T-cell (primary cell): ENCODE data around the gene ENG. TPM values are rescaled to one million over a fixed set of nuclear protein-coding genes. Genes with fewer than 3 reads are reported as not detected.

Experiments used
- ATAC-seq, 4 experiments: fragments of 200-7000 bp in 3 of 4; fragments of 150-1000 bp in 1 of 4; cut with Tn5 transposase; replicated peaks in 1 of 4; 1 replicate in 3 of 4; 2 replicates in 1 of 4; pipeline ENCODE4 v1.10.0; 2021; ENCODE audit warnings: moderate library complexity in 3 of 4, mild to moderate bottlenecking in 2 of 4, moderate number of reproducible peaks in 1 of 4
- CTCF ChIA-PET, 2 donors: fragments of 300-600 bp; sonication (Branson Sonifier 250); formaldehyde crosslinking; loops; one replicate each; lab custom pipeline; 2022; ENCODE audit warnings: antibody characterized with exemption in 2 of 2; lab: Charles Lee
- POLR2A ChIA-PET, 2 donors: fragments of 300-600 bp; sonication (Branson Sonifier 250); formaldehyde crosslinking; loops; one replicate each; lab custom pipeline; 2022; ENCODE audit warnings: antibody characterized with exemption in 2 of 2; lab: Charles Lee
- DNase-seq, 35 experiments: peaks; one replicate each; pipeline versions ENCODE4 v3.0.0 to v3.0.0-alpha.2; 2013 to 2023
- H3K27ac ChIP-seq: one replicate; pipeline ENCODE4 v1.5.1; 2013; ENCODE audit warnings: low read length
- H3K27me3 ChIP-seq, 2 experiments: replicated peaks in 1 of 2; 1 replicate in 1 of 2; 2 replicates in 1 of 2; pipeline versions ENCODE4 v1.6.1 to v1.7.0; 2013; ENCODE audit warnings: low read length in 1 of 2, mixed read lengths in 1 of 2; ENCODE audit not compliant: control insufficient read depth in 2 of 2, insufficient read depth in 2 of 2; ENCODE audit errors: extremely low read depth in 1 of 2
- H3K36me3 ChIP-seq, 2 donors: 1 replicate in 1 of 2; 2 replicates in 1 of 2; pipeline versions ENCODE4 v1.6.1 to v1.7.0; 2013; ENCODE audit warnings: low read length in 1 of 2; ENCODE audit not compliant: control insufficient read depth in 2 of 2, insufficient read depth in 1 of 2; ENCODE audit errors: extremely low read depth in 1 of 2
- H3K4me1 ChIP-seq, 2 experiments: 1 replicate in 1 of 2; 2 replicates in 1 of 2; pipeline versions ENCODE4 v1.6.1 to v1.7.0; 2013; ENCODE audit warnings: low read length in 2 of 2, mixed read lengths in 1 of 2; ENCODE audit not compliant: insufficient read depth in 2 of 2, control insufficient read depth in 1 of 2; ENCODE audit errors: extremely low read depth in 1 of 2
- H3K4me3 ChIP-seq, 2 donors: 1 replicate in 1 of 2; 2 replicates in 1 of 2; pipeline versions ENCODE4 v1.5.1 to v1.7.0; 2013; ENCODE audit warnings: mild to moderate bottlenecking in 2 of 2, low read length in 1 of 2, moderate library complexity in 1 of 2; ENCODE audit not compliant: control insufficient read depth in 1 of 2; ENCODE audit errors: extremely low read depth in 1 of 2
- H3K9me3 ChIP-seq: 2 replicates; pipeline ENCODE4 v1.7.0; 2013
- H3K27ac Mint-ChIP-seq, 2 donors: one replicate each; pipeline ENCODE4 v1.8.0; 2020 to 2021; ENCODE audit warnings: mild to moderate bottlenecking in 2 of 2, mixed read lengths in 2 of 2
- H3K27me3 Mint-ChIP-seq, 2 donors: one replicate each; pipeline ENCODE4 v1.8.0; 2021 to 2022; ENCODE audit warnings: mixed read lengths in 2 of 2
- H3K36me3 Mint-ChIP-seq: one replicate; pipeline ENCODE4 v1.8.0; 2021; ENCODE audit warnings: mixed read lengths
- H3K4me1 Mint-ChIP-seq, 3 donors: one replicate each; pipeline ENCODE4 v1.8.0; 2020 to 2022; ENCODE audit warnings: mixed read lengths in 3 of 3, mild to moderate bottlenecking in 1 of 3
- H3K4me3 Mint-ChIP-seq, 3 donors: one replicate each; pipeline ENCODE4 v1.8.0; 2020 to 2022; ENCODE audit warnings: mild to moderate bottlenecking in 3 of 3, mixed read lengths in 3 of 3, moderate library complexity in 3 of 3
- H3K9me3 Mint-ChIP-seq, 3 donors: one replicate each; pipeline ENCODE4 v1.8.0; 2020 to 2022; ENCODE audit warnings: mixed read lengths in 3 of 3
- WGBS: methylation state at CpG from one replicate; pipeline ENCODE4 v1.1.5; 2013; ENCODE audit warnings: missing lambda C conversion rate; ENCODE audit not compliant: insufficient coverage; 5-methylcytosine and 5-hydroxymethylcytosine counted together
- total RNA-seq, 35 experiments: library from RNA in 6 of 35; stranded (reverse) in 6 of 35; fragments of 120-200 nt in 1 of 35; gene quantifications; one replicate each; pipeline versions ENCODE4 v1.2.1 to v1.2.4 and lab custom pipeline; 2013 to 2026

ENG gene
- total RNA-seq (10 to 100 TPM in 1 of 5 donors, 1 to 10 TPM in 4; 6.8 to 16.7 (median 8.8) TPM), total RNA-seq (lab: John Stamatoyannopoulos, UW) (0.27 to 17.9 (median 5.0) reads per million in 29 experiments)
- total RNA-seq (2013) = 3.1 TPM

GRCh38 chr9:127854184-127854806 is at the start of gene ENG:
ENG (minus strand) TSS chr9:127854658; CDS start chr9:127854355, 303 bp downstream.
- peak within 1 kb of the TSS; percentile 51 for H3K27ac ChIP-seq
- Mint-ChIP-seq H3K27ac (peak within 1 kb of the TSS; percentile 90 to 93), H3K9me3 (peaks cover 3 to 6% (median 5%) of the 10 kb centered on the region in 3 donors), H3K4me3 (peak within 1 kb of the TSS; percentile 76 to 93 (median 87)), H3K4me1 (peaks cover 28 to 42% (median 32%) of the 10 kb centered on the region in 3 donors), H3K36me3 (peaks cover 10% of the 10 kb centered on the region), H3K27me3 (no peaks in the 10 kb centered on the region)
- CTCF ChIA-PET = no interaction called here
- WGBS = 21% methylated on average over 33 of the region's 37 CpGs
- ATAC-seq = peak in 3 of 4 experiments; percentile 59 to 70 (median 65)
- peak in 4 of 35 experiments; percentile 4 to 37 (median 22) for DNase-seq
- POLR2A ChIA-PET = interaction anchor here (0.6 kb wide), 2 partner anchors 13 to 53 kb away, joined by 7 read pairs; no protein-coding TSS in a partner anchor
- H3K27me3 ChIP-seq = no peaks in the 10 kb centered on the region
- H3K4me1 ChIP-seq = peaks cover 2 to 52% of the 10 kb centered on the region in 2 experiments
- peak within 1 kb of the TSS; percentile 55 to 57 for H3K4me3 ChIP-seq
- no peaks in the 10 kb centered on the region for H3K9me3 ChIP-seq
- H3K36me3 ChIP-seq = no peaks in the 10 kb centered on the region

- H3K9me3 Mint-ChIP-seq = no peaks in the 10 kb centered on the region
- 18% methylated on average over 15 of the region's 17 CpGs for WGBS
- H3K27ac ChIP-seq = peak overlapping the region; percentile 99
- no peaks in the 10 kb centered on the region for H3K9me3 ChIP-seq
- ATAC-seq = peak in 2 of 4 experiments; percentile 7 to 10
- peak overlapping the region; percentile 99 to 100 for H3K27ac Mint-ChIP-seq
- peak in 10 of 35 experiments; percentile 25 to 73 (median 54) for DNase-seq
- H3K27me3 Mint-ChIP-seq = no peaks in the 10 kb centered on the region
- H3K4me1 Mint-ChIP-seq = peaks cover 55 to 60% (median 59%) of the 10 kb centered on the region in 3 donors
- no peaks in the 10 kb centered on the region for H3K36me3 Mint-ChIP-seq
- ChIA-PET CTCF (interaction anchor here (0.6 to 0.8 kb wide), 2 partner anchors 132 to 214 kb away, joined by 3 to 6 read pairs; no protein-coding TSS in a partner anchor), POLR2A (interaction anchor here in 1 of 2 donors (0.6 kb wide), 1 partner anchor 1100 kb away, joined by 5 read pairs; no protein-coding TSS in a partner anchor)
- peaks cover 0 to 4% of the 10 kb centered on the region in 2 donors for H3K36me3 ChIP-seq
- H3K4me3 ChIP-seq = peak overlapping the region; percentile 53 to 64
- H3K4me3 Mint-ChIP-seq = peak overlapping the region; percentile 91 to 95 (median 94)
- no peaks in the 10 kb centered on the region for H3K27me3 ChIP-seq
- H3K4me1 ChIP-seq = peaks cover 32 to 79% of the 10 kb centered on the region in 2 experiments
Measured at GRCh38 chr9:127903557-127904475, 49.4 kb upstream of the ENG start.

- DNase-seq = peak in 32 of 35 experiments; percentile 30 to 81 (median 52)
- ChIA-PET POLR2A (interaction anchor here in 1 of 2 donors (0.7 to 0.9 kb wide), 2 partner anchors 17 to 1129 kb away, joined by 5 read pairs; partner anchors contain the start of gene ST6GALNAC4), CTCF (interaction anchor here in 1 of 2 donors (1.2 kb wide), 1 partner anchor 165 kb away, joined by 3 read pairs; the partner anchor contains the start of gene TOR2A)
- no peaks in the 10 kb centered on the region for H3K9me3 Mint-ChIP-seq
- Histone ChIP-seq H3K36me3 (peaks cover 6 to 23% of the 10 kb centered on the region in 2 donors), H3K4me3 (peak within 1 kb of the TSS; percentile 65 to 89), H3K27me3 (no peaks in the 10 kb centered on the region), H3K9me3 (no peaks in the 10 kb centered on the region), H3K27ac (peak within 1 kb of the TSS; percentile 58), H3K4me1 (peaks cover 21 to 67% of the 10 kb centered on the region in 2 experiments)
- peak within 1 kb of the TSS; percentile 81 to 87 (median 87) for H3K4me3 Mint-ChIP-seq
- WGBS = 1% methylated on average over 56 of the region's 89 CpGs
- peak; percentile 81 to 87 (median 85) for ATAC-seq
- H3K36me3 Mint-ChIP-seq = peaks cover 24% of the 10 kb centered on the region
- H3K27me3 Mint-ChIP-seq = no peaks in the 10 kb centered on the region
- H3K4me1 Mint-ChIP-seq = peaks cover 44 to 48% (median 45%) of the 10 kb centered on the region in 3 donors
- peak within 1 kb of the TSS; percentile 81 to 84 for H3K27ac Mint-ChIP-seq
Measured at GRCh38 chr9:127899128-127899943, 44.9 kb upstream of the ENG start, which contains the start of gene ST6GALNAC6. ST6GALNAC6 (minus strand) TSS chr9:127899603; CDS start chr9:127897981, 1,622 bp downstream.

GRCh38 chr9:127898433-127899127 is 44.1 kb upstream of the ENG start:
- DNase-seq = peak in 1 of 35 experiments; percentile 35
- peak in 3 of 4 experiments; percentile 7 to 8 (median 8) for ATAC-seq

GRCh38 chr9:127897193-127897692 is 42.8 kb upstream of the ENG start:
- ATAC-seq (peak in 1 of 4 experiments; percentile 22), DNase-seq (peak in 8 of 35 experiments; percentile 28 to 45 (median 34))
- Histone ChIP-seq H3K9me3 (no peaks in the 10 kb centered on the region), H3K27me3 (no peaks in the 10 kb centered on the region), H3K27ac (peak overlapping the region; percentile 11), H3K36me3 (peaks cover 16 to 44% of the 10 kb centered on the region in 2 donors), H3K4me3 (no peak overlapping the region), H3K4me1 (peaks cover 7 to 46% of the 10 kb centered on the region in 2 experiments)
- peaks cover 38 to 47% (median 40%) of the 10 kb centered on the region in 3 donors for H3K4me1 Mint-ChIP-seq
- ChIA-PET POLR2A (interaction anchor here in 1 of 2 donors (0.5 kb wide), 1 partner anchor 184 kb away, joined by 7 read pairs; no protein-coding TSS in a partner anchor), CTCF (interaction anchor here in 1 of 2 donors (0.6 kb wide), 1 partner anchor 31 kb away, joined by 4 read pairs; no protein-coding TSS in a partner anchor)
- peaks cover 45% of the 10 kb centered on the region for H3K36me3 Mint-ChIP-seq
- H3K27me3 Mint-ChIP-seq = no peaks in the 10 kb centered on the region
- peak overlapping the region in 1 of 2 donors; percentile 55 for H3K27ac Mint-ChIP-seq
- peak overlapping the region; percentile 43 to 87 (median 62) for H3K4me3 Mint-ChIP-seq
- H3K9me3 Mint-ChIP-seq = peaks cover 0 to 8% (median 0%) of the 10 kb centered on the region in 3 donors
- 50% methylated on average over 9 of the region's 19 CpGs for WGBS

More at GRCh38 chr9:127898433-127899127, 44.1 kb upstream of the ENG start:
- H3K4me1 ChIP-seq = peaks cover 14 to 60% of the 10 kb centered on the region in 2 experiments
- H3K27ac Mint-ChIP-seq = peak overlapping the region; percentile 81 to 84
- peak overlapping the region; percentile 58 for H3K27ac ChIP-seq
- H3K4me3 Mint-ChIP-seq = peak overlapping the region; percentile 81 to 87 (median 87)
- H3K36me3 ChIP-seq = peaks cover 12 to 30% of the 10 kb centered on the region in 2 donors
- no peaks in the 10 kb centered on the region for H3K27me3 Mint-ChIP-seq
- H3K9me3 ChIP-seq = no peaks in the 10 kb centered on the region
- ChIA-PET POLR2A (no interaction called here), CTCF (no interaction called here)
- H3K36me3 Mint-ChIP-seq = peaks cover 32% of the 10 kb centered on the region
- peaks cover 42 to 45% (median 43%) of the 10 kb centered on the region in 3 donors for H3K4me1 Mint-ChIP-seq
- WGBS = 29% methylated on average over 21 of the region's 32 CpGs
- H3K9me3 Mint-ChIP-seq = peaks cover 0 to 4% (median 0%) of the 10 kb centered on the region in 3 donors
- H3K4me3 ChIP-seq = peak overlapping the region; percentile 65 to 89
- no peaks in the 10 kb centered on the region for H3K27me3 ChIP-seq
